Kidney glomerular epithelial cell (primary cell): ENCODE data around the gene PKP3.
A peak's percentile ranks its signal among the peaks of the same experiment; 100 is the strongest.
"Not testable (repeated sequence)": the region's sequence is repeated elsewhere in the genome, so short reads cannot be mapped to it uniquely, and the experiment has no call there.

Experiments
- DNase-seq: peaks from one replicate; lab custom pipeline; 2025; lab: John Stamatoyannopoulos, UW

PKP3 gene

DNA sequence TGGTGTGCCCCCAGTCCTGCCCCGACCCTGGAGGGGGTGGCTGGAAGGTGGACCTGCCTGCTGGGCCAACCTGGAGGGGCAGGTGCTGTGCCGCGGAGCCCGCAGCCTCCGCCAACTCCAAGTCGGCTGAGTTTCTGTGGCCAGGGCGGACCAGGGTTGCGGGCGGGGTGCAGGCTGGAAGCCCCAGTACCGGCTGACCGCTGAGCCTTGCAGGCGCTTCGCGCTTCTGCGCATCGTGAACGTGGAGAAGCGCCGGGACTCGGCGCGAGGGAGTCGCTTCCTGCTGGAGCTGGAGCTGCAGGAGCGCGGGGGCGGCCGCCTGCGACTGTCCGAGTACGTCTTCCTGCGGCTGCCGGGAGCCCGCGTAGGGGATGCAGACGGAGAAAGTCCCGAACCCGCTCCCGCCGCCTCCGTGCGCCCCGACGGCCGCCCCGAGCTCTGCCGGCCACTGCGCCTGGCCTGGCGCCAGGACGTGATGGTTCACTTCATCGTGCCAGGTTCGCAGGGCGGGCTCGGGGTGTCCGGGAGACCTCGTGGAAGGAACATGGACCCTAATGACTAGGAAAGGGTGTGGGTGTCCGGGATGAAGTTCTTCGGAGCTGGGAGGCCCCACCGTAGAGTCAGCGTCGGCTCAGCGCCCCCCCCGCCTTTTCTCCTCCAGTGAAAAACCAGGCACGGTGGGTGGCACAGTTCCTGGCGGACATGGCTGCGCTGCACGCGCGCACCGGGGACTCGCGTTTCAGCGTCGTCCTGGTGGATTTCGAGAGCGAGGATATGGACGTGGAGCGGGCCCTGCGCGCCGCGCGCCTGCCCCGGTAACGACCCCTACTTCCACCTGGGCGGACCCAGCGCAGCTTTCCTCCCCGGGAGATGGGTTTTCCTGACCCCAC, 14.6 kb upstream of the PKP3 start:
- no peak for DNase-seq

DNA sequence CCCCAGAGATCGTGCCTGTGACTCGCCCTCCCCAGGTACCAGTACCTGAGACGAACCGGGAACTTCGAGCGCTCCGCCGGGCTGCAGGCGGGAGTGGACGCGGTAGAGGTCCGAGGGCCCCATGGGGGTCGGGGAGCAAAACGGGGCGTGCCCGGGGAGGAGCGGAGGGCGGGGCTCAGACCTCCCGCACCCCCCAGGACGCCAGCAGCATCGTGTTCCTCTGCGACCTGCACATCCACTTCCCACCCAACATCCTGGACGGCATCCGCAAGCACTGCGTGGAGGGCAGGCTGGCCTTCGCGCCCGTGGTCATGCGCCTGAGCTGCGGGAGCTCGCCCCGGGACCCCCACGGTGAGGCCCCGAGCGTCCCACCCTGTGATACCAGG, 13.9 kb upstream of the PKP3 start:
- no peak for DNase-seq

GRCh38 chr11:380491-380890, 13.5 kb upstream of the PKP3 start:
- no peak for DNase-seq

DNA sequence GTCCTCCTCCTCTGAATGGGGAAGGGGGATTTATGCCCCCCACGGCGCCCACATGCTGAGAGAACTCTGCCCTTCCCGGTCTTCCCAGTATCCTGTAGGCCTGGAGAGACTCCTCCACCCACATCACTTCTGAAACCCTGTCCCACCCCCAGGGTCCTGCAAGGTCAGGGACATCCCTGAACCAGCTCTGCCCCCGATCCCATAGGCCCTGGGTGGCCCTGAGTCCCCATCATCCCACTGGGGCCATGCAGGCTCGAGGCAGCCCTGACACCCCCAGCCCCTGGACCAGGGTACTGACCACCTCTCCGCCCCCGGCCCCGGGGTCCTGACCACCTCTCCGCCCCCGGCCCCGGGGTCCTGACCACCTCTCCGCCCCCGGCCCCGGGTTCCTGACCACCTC, 13.0 kb upstream of the PKP3 start:
- no peak for DNase-seq

- no peak for DNase-seq
Observed at GRCh38 chr11:381501-382072, 12.4 kb upstream of the PKP3 start.

GRCh38 chr11:382081-382629, 11.9 kb upstream of the PKP3 start:
- no peak for DNase-seq

GRCh38 chr11:383431-383830, 10.6 kb upstream of the PKP3 start:
- no peak for DNase-seq

DNA sequence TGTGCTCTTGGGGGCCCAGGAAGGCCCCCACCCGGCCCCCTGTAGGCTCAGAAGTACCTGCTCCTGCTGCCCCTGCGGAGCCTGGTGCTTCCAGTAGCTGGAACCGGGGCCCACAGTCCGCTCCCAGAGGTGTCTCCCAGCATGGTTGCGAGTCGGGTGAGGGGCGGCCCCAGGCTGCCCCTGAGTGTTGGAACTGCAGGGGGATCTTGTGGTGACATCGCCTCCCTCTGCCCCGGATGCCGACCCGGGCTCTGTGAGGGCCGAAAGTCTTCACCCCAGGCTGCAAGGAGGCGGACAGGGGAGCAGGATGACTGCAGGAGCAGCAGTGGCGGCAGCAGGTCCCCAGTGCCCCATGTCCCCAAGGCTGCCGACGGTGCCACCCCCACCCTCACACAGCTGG, 9.5 kb upstream of the PKP3 start:
- no peak for DNase-seq

DNA sequence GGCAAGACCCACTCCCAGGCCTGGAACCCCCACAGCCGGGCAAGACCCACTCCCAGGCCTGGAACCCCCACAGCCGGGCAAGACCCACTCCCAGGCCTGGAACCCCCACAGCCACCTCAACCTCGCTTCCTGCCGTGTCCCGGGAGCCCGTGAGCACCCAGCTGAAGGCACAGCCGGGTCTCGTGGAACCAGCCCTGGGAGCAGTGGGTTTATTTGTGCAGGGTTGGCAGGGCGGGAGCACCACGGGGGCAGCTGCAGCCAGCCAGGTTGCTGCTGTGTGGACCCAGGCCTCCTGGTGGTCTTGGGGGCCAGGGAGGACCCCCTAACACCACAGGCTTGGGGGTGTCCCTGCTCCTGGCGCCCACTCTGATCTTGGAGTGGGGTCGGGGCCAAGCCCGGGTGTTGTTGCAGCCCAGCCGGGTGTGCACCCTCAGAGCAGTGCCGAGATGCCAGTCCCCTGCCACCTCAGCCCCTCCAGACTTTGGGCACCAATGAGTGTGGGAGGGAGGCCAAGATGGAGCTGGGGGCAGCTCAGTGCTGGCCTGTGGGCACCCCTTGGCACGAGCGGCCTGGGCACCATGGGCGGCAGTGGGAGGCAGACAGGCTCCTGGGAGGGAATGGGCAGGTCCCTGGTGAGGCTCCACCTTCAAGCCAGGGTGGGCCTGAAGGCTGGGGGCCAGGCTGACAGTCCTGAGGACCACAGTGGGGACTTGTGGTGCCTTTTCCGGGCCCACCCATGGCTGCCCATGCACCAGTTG, 8.2 kb upstream of the PKP3 start:
- no peak for DNase-seq

DNA sequence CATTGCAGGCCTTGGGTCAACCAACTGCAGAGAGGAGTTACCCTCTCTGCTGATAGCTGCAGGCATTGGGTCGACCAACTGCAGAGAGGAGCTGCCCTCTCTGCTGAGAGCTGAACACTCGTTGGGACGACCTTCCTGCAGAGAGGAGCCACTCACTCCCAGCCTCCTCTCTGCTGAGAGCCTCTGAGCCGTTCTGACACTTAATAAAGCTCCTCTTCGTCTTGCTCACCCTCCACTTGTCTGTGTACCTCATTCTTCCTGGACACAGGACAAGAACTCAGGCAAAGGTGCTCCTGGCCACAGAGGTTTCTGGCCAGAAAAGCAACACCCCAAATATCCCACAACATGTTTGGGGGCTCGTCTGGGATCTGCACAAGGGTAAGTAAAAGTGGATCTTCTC, 7.5 kb upstream of the PKP3 start:
- DNase-seq: no peak

GRCh38 chr11:387193-387793, 6.7 kb upstream of the PKP3 start:
- no peak for DNase-seq

GRCh38 chr11:389369-389768, 4.6 kb upstream of the PKP3 start:
- not testable (repeated sequence) for DNase-seq

- no peak for DNase-seq
Observed at GRCh38 chr11:390175-390574, 3.8 kb upstream of the PKP3 start.

DNA sequence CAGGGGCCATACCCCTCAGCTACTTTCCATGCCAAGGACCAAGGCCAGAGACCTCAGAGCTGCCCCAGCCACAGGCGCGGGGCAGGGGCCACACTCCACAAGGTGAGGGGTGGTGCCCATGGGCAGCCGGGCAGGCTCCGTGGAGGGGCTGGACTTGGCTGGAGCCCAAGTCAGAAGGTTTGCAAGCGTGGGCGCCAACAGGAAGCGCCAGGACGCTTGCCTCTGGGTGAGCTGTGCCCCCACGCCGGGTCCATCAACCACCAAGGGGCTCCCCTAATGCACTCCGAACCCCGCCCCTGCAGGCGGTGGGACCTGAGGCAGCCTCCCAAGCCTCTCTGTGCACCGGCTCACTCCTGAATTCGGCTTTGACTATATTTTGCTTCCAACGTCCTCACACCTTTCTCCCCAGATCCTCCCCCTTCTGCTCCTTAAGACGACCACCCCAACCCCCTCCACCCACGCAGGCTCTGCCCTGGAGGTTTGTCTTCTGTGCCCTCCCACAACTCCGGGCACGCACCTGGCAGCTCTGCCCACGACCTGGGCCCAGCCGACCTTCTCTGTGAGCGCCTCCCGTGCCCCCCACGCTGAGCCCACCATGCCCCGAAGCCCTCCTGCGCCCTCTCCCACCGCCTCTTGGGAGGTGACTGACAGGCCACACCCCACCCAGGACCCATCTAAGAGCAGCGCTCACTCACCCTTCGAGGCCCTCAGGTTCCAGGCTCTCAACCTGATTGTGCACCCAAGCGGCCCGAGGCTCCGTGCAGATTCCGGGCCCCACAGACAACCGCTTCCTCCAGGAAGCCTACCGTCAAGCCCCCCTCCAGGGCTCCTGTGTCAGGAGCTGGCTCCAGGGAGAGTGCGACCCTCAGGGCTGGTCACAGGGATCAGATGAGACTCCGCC, 2.6 kb upstream of the PKP3 start:
- DNase-seq: no peak

GRCh38 chr11:392102-392777, 1.8 kb upstream of the PKP3 start:
- DNase-seq: no peak

DNA sequence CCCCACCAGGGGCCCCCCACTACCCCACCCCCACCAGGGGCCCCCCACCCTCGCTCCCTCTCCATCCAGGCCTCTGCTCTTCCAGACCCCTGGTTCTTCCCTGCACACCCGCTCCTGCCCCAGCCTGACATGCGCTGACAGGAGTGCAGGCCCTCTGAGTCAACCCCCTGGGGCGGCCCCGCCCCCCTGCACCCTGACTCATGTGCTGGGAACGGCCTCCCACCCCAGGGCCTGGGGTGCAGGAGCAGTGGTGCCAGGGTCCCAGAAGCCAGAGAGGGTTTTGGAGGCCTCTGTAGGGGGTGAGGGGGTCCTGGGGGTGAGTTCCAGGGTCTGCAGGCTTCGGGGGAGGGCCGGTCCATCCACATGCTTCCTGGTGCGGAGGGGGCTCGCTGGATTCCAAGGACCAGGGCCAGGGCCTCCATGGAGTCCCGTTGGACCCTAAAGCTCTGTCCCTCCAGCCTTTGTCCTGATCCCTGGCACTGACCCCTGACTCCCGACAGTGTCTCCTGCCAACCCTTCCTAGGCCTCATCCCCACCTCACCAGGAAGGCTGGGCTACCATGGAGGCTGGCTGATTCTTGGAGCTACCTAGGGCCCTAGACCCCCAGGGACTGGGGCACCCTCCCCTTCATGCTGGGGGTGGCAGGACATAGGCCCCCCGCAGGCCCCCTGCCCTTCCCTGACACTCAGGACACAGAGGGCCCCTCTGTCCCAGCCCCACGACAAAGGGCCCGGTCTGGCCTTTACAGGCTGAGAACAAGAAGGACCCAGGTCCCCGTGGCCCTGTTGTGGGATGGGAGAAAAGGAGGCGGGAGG, 583 bp upstream of the PKP3 start:
- peak; percentile 53 for DNase-seq

DNA sequence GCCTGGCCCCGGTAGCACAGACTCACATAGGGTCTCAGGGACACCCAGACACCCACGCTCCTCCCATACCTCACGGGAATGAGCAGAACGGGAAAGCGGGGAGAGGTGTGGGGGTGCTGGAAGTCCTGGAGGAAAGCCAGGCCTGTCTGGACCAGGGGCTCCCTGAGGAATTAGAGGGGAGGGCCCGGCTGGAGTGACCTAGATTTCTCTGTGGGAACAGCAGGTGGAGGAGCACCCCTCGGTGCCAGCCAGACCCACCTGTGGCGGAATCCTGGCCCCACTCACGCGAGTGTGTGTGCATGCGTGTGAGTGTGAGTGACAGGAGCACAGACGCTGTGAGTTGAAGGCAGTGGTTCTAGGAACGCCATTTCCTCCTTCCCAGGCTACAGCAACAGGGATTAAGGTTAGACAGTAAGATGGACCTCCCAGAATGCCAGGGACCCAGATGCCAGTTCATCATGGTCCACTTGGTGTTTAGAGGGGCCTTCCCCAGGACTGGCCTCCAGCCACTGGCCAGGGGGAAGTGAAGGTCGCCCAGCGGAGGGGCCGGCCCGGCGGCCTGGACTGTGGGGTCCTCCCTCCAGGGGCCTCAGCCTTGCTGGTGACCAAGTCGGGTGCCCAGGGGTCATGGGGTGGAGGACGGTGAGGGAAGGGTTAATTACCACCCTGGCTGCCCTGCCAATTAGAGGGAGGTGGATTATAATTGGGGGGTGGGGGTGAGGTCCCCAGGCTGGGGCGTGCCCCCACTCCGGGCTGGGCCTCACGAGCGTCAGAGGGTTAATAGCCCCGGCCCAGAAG, 1.0 kb downstream of the PKP3 start:
- no peak for DNase-seq

DNA sequence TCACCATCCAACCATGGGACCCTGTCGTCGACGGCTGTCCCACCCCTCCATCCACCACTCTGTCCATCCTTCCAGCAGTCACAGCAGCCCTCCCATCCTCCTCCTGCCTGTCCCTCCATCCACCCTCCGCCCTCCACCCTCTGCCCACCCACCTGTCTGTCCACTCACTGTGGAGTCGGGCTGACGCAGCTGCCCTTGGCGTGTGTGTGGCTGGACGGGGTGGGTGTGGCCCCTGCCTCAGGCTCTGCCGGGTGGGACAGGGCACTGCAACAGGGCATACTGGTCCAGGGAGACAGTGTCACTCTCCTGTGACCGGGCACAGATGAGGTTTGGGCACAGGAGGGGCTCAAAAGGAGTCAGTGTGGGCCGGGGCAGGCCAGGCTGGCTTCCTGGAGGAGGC, 1.9 kb downstream of the PKP3 start:
- no peak for DNase-seq

DNA sequence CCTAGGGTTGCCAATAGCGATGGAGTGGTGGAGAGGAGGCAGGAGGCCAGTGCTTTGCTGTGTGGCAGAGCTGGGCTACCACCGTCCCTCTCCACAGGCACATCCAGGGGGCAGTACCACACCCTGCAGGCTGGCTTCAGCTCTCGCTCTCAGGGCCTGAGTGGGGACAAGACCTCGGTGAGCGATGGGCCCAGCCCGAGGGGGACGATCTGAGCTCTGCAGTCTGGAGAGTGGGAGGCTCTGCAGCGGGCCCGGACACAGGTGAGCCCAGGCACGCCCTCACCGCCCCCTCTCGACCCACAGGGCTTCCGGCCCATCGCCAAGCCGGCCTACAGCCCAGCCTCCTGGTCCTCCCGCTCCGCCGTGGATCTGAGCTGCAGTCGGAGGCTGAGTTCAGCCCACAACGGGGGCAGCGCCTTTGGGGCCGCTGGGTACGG, 2.5 kb downstream of the PKP3 start:
- DNase-seq: no peak
